Uterus (tissue), 4 donors: ENCODE results near the gene CIPC. TPM values are rescaled to one million over a fixed set of nuclear protein-coding genes. Genes with fewer than 3 reads are reported as not detected.

ENCODE experiments used
- DNase-seq, 2 donors: peaks; one replicate each; pipeline ENCODE4 v3.0.0-alpha.2; 2019 to 2020
- H3K27ac ChIP-seq, 2 donors: fragments of 200-600 bp; sonication (generic); 1 replicate in 1 of 2; 2 replicates in 1 of 2; pipeline ENCODE4 v1.5.1; 2016 to 2018
- H3K27me3 ChIP-seq, 2 donors: fragments of 200-600 bp; sonication (generic); one replicate each; pipeline ENCODE4 v1.5.1; 2018 to 2019; ENCODE audit warnings: control low read depth in 1 of 2
- H3K36me3 ChIP-seq, 2 donors: fragments of 200-600 bp; sonication (generic); one replicate each; pipeline ENCODE4 v1.5.1; 2019; ENCODE audit warnings: control low read depth in 1 of 2
- H3K4me1 ChIP-seq, 2 donors: fragments of 200-600 bp; sonication (generic); one replicate each; pipeline ENCODE4 v1.5.1; 2018 to 2019; ENCODE audit warnings: control low read depth in 1 of 2
- H3K4me3 ChIP-seq, 2 donors: fragments of 200-600 bp; sonication (generic); 1 replicate in 1 of 2; 2 replicates in 1 of 2; pipeline ENCODE4 v1.5.1; 2018 to 2019; ENCODE audit warnings: mild to moderate bottlenecking in 1 of 2
- H3K9me3 ChIP-seq, 2 donors: fragments of 200-600 bp; sonication (generic); one replicate each; pipeline ENCODE4 v1.5.1; 2019; ENCODE audit warnings: control low read depth in 1 of 2
- CTCF ChIP-seq, 4 experiments: fragments of 200-600 bp in 2 of 4; fragments of 450-650 bp in 2 of 4; sonication (generic) in 2 of 4; IDR thresholded peaks; one replicate each; pipeline ENCODE4 v1.5.1; 2016 to 2019; ENCODE audit warnings: antibody characterized with exemption in 4 of 4, mild to moderate bottlenecking in 2 of 4, moderate library complexity in 1 of 4
- POLR2A ChIP-seq, 2 donors: fragments of 450-650 bp; IDR thresholded peaks; one replicate each; pipeline ENCODE4 v1.6.1; 2016; ENCODE audit warnings: antibody characterized with exemption in 2 of 2, mild to moderate bottlenecking in 1 of 2, moderate library complexity in 1 of 2
- intact Hi-C: fragments of 100-400 bp; cut with DNase I; formaldehyde crosslinking; loops from one replicate; pipeline ENCODE4 v1.15.1; 2023; ENCODE audit warnings: low total_unique reads
- total RNA-seq, 4 donors: library from RNA; depleted of rRNA in 3 of 4; stranded (reverse); fragments of >200 nt in 3 of 4; gene quantifications; one replicate each; pipeline versions ENCODE4 v1.1.0 to v1.2.4, GENCODE V29; 2014 to 2023
- donor health status: DM: yes; HTN: yes; CAD: no.

CIPC gene
- total RNA-seq, 4 donors from 2014 or later: 8.2 to 71.8 (median 28.1) TPM

GRCh38 chr14:77071938-77072388, 26.1 kb upstream of the CIPC start:
- no peak for DNase-seq
- intact Hi-C loops: no loop called here
- no peaks in the 10 kb centered on the region for H3K9me3 ChIP-seq
- H3K4me3 ChIP-seq: no peak overlapping the region
- H3K27me3 ChIP-seq: no peaks in the 10 kb centered on the region
- no peak for TF ChIP-seq POLR2A (IDR thresholded peaks at IDR 0.05)
- no peak for TF ChIP-seq CTCF (IDR thresholded peaks at IDR 0.05)
- peaks cover 0 to 8% of the 10 kb centered on the region in 2 donors for H3K4me1 ChIP-seq
- H3K36me3 ChIP-seq: no peaks in the 10 kb centered on the region
- H3K27ac ChIP-seq: peak overlapping the region in 1 of 2 donors; percentile 15

- DNase-seq: no peak
- H3K4me1 ChIP-seq: peaks cover 0 to 7% of the 10 kb centered on the region in 2 donors
- peak overlapping the region; percentile 82 to 87 for H3K27ac ChIP-seq
- H3K9me3 ChIP-seq: peaks cover 0 to 2% of the 10 kb centered on the region in 2 donors
- H3K27me3 ChIP-seq: no peaks in the 10 kb centered on the region
- H3K36me3 ChIP-seq: no peaks in the 10 kb centered on the region
- H3K4me3 ChIP-seq: no peak overlapping the region
- intact Hi-C loops: no loop called here
- TF ChIP-seq CTCF (IDR thresholded peaks at IDR 0.05): no peak
- no peak for TF ChIP-seq POLR2A (IDR thresholded peaks at IDR 0.05)
Measured at GRCh38 chr14:77074969-77075368, 23.1 kb upstream of the CIPC start.

- intact Hi-C loops: no loop called here
- no peaks in the 10 kb centered on the region for H3K4me1 ChIP-seq
Measured at GRCh38 chr14:77076113-77076631, 21.9 kb upstream of the CIPC start.

GRCh38 chr14:77077040-77077439, 21.0 kb upstream of the CIPC start:
- Histone ChIP-seq H3K9me3 (peaks cover 0 to 5% of the 10 kb centered on the region in 2 donors), H3K4me3 (no peak overlapping the region), H3K4me1 (no peaks in the 10 kb centered on the region), H3K27ac (peak overlapping the region; percentile 70 to 87), H3K27me3 (no peaks in the 10 kb centered on the region), H3K36me3 (no peaks in the 10 kb centered on the region)
- DNase-seq: no peak
- TF ChIP-seq CTCF (IDR thresholded peaks at IDR 0.05) (no peak), POLR2A (IDR thresholded peaks at IDR 0.05) (no peak)
- intact Hi-C loops: no loop called here

More at GRCh38 chr14:77076113-77076631, 21.9 kb upstream of the CIPC start:
- peaks cover 0 to 5% of the 10 kb centered on the region in 2 donors for H3K9me3 ChIP-seq
- peak overlapping the region; percentile 82 to 87 for H3K27ac ChIP-seq
- peak overlapping the region in 1 of 2 donors; percentile 26 for H3K4me3 ChIP-seq
- DNase-seq: peak; percentile 68 to 90
- peak; percentile 44 to 55 for TF ChIP-seq POLR2A (IDR thresholded peaks at IDR 0.05)
- TF ChIP-seq CTCF (IDR thresholded peaks at IDR 0.05): no peak
- H3K27me3 ChIP-seq: no peaks in the 10 kb centered on the region
- H3K36me3 ChIP-seq: no peaks in the 10 kb centered on the region

GRCh38 chr14:77082356-77082755, 15.7 kb upstream of the CIPC start:
- Histone ChIP-seq H3K36me3 (no peaks in the 10 kb centered on the region), H3K27ac (no peak overlapping the region), H3K4me3 (no peak overlapping the region), H3K9me3 (peaks cover 0 to 5% of the 10 kb centered on the region in 2 donors), H3K27me3 (no peaks in the 10 kb centered on the region), H3K4me1 (no peaks in the 10 kb centered on the region)
- TF ChIP-seq CTCF (IDR thresholded peaks at IDR 0.05) (no peak), POLR2A (IDR thresholded peaks at IDR 0.05) (no peak)
- intact Hi-C loops: no loop called here
- no peak for DNase-seq
